Panc1 (cell line): ENCODE results near the gene UNC13B. TPM values are rescaled to one million over a fixed set of nuclear protein-coding genes. Genes with fewer than 3 reads are reported as not detected.

Experiments used
- ATAC-seq: fragments of 200-7000 bp; cut with Tn5 transposase; 2 replicates; pipeline ENCODE4 v1.9.1; 2020; ENCODE audit warnings: mild to moderate bottlenecking, moderate library complexity
- BruUV-seq: library from RNA; stranded (reverse); fragments of 400-500 nt; replicated peaks from 2 replicates; lab custom pipeline; 2021; lab: Mats Ljungman, UMichigan
- CTCF ChIA-PET: fragments of 300-600 bp; sonication (Branson Sonifier 250); formaldehyde crosslinking; loops from one replicate; lab custom pipeline; 2022; ENCODE audit warnings: antibody characterized with exemption; lab: Charles Lee
- POLR2A ChIA-PET: fragments of 300-600 bp; sonication (Branson Sonifier 250); formaldehyde crosslinking; loops from one replicate; lab custom pipeline; 2022; ENCODE audit warnings: antibody characterized with exemption; lab: Charles Lee
- DNase-seq: peaks from one replicate; pipeline ENCODE4 v3.0.0-alpha.2; 2010; ENCODE audit warnings: low read depth, low spot score
- H3K27ac ChIP-seq: 2 replicates; pipeline ENCODE4 v1.5.1; 2011; ENCODE audit warnings: mild to moderate bottlenecking, low read length, inconsistent platforms
- H3K27me3 ChIP-seq: fragments of 200-500 bp; sonication (Bioruptor generic); 2 replicates; pipeline ENCODE4 v1.6.0; 2014; ENCODE audit warnings: low read length, inconsistent platforms; ENCODE audit not compliant: control insufficient read depth, insufficient read depth
- H3K36me3 ChIP-seq: fragments of 200-500 bp; sonication (Bioruptor generic); 2 replicates; pipeline ENCODE4 v1.5.1; 2014; ENCODE audit warnings: inconsistent platforms, mild to moderate bottlenecking, low read length, moderate library complexity; ENCODE audit not compliant: control insufficient read depth, insufficient read depth
- H3K4me1 ChIP-seq: 2 replicates; pipeline ENCODE4 v1.5.1; 2011; ENCODE audit warnings: inconsistent platforms, mild to moderate bottlenecking, low read length, moderate library complexity; ENCODE audit not compliant: control insufficient read depth, insufficient read depth
- H3K4me3 ChIP-seq, 2 experiments: 2 replicates each; pipeline ENCODE4 v1.5.1; 2011 to 2012; ENCODE audit warnings: low read depth in 2 of 2, low read length in 2 of 2, mild to moderate bottlenecking in 2 of 2, inconsistent platforms in 1 of 2, moderate library complexity in 1 of 2
- H3K9me3 ChIP-seq: fragments of 200-500 bp; sonication (Bioruptor generic); 2 replicates; pipeline ENCODE4 v1.5.1; 2014; ENCODE audit warnings: low read depth, mild to moderate bottlenecking, inconsistent platforms, low read length, moderate library complexity; ENCODE audit not compliant: control insufficient read depth, insufficient read depth
- POLR2AphosphoS5 ChIP-seq: IDR thresholded peaks from 2 replicates; pipeline ENCODE4 v1.6.1; 2012; ENCODE audit warnings: mild to moderate bottlenecking, low read depth, low read length, moderate library complexity
- SIN3A ChIP-seq: IDR thresholded peaks from 2 replicates; pipeline ENCODE4 v1.6.1; 2012; ENCODE audit warnings: low read depth, mild to moderate bottlenecking, low read length, moderate library complexity, borderline replicate concordance; ENCODE audit not compliant: insufficient read depth
- TCF7L2 ChIP-seq: IDR thresholded peaks from 2 replicates; pipeline ENCODE4 v1.6.1; 2011; ENCODE audit warnings: mild to moderate bottlenecking, low read depth, low read length, inconsistent platforms
- in situ Hi-C: cut with HindIII; loops from 2 replicates; pipeline ENCODE4 v1.10.0; 2016; ENCODE audit warnings: low sequenced_read_pairs, low pct_unique_long_range_greater_than_20kb
- intact Hi-C: fragments of 100-400 bp; cut with micrococcal nuclease; formaldehyde crosslinking; loops from one replicate; pipeline ENCODE4 v1.10.0; 2022; ENCODE audit not compliant: unreplicated experiment
- total RNA-seq: library from RNA; stranded (reverse); gene quantifications from one replicate; pipeline ENCODE4 v1.2.1, GENCODE V29; 2021; ENCODE audit not compliant: unreplicated experiment
- TF ChIP-seq, protein P1 (sequence below), 2 experiments: IDR thresholded peaks; 2 replicates each; pipeline ENCODE4 v1.6.1; 2011 to 2012; ENCODE audit warnings: low read depth in 2 of 2, control low read depth in 1 of 2, low read length in 1 of 2, mild to moderate bottlenecking in 1 of 2, moderate library complexity in 1 of 2; ENCODE audit not compliant: insufficient read depth in 1 of 2
- TF ChIP-seq, protein P2 (sequence below): fragments of 450-650 bp; IDR thresholded peaks from 2 replicates; pipeline ENCODE4 v1.5.1; 2017; ENCODE audit warnings: mild to moderate bottlenecking

Gene UNC13B
- total RNA-seq, 1 experiment from 2014 or later: 35.2 TPM

DNA sequence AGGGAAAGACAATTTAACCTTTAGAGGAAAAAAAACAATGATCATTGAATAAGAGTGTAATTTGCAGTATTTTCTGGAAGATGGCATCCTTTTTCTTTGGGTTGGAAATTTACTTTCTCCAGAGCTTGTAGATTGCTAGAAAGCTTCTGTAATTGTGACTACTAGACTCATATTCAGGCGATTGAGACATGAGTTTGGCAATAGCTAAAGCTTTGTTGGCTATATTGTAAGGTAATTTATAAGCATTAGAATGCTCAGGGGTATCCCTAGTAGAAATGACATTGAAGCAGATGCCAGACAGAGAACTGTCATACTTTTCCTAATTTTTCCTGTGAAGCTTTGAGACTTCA, 115.3 kb downstream of the UNC13B start:
- Histone ChIP-seq H3K27ac (no peak overlapping the region), H3K9me3 (no peaks in the 10 kb centered on the region), H3K36me3 (no peaks in the 10 kb centered on the region), H3K27me3 (no peaks in the 10 kb centered on the region), H3K4me3 (no peak overlapping the region), H3K4me1 (no peaks in the 10 kb centered on the region)
- ATAC-seq (no peak), DNase-seq (no peak)
- intact Hi-C loops: no loop called here
- in situ Hi-C loops: no loop called here
- TF ChIP-seq, protein P1, sequence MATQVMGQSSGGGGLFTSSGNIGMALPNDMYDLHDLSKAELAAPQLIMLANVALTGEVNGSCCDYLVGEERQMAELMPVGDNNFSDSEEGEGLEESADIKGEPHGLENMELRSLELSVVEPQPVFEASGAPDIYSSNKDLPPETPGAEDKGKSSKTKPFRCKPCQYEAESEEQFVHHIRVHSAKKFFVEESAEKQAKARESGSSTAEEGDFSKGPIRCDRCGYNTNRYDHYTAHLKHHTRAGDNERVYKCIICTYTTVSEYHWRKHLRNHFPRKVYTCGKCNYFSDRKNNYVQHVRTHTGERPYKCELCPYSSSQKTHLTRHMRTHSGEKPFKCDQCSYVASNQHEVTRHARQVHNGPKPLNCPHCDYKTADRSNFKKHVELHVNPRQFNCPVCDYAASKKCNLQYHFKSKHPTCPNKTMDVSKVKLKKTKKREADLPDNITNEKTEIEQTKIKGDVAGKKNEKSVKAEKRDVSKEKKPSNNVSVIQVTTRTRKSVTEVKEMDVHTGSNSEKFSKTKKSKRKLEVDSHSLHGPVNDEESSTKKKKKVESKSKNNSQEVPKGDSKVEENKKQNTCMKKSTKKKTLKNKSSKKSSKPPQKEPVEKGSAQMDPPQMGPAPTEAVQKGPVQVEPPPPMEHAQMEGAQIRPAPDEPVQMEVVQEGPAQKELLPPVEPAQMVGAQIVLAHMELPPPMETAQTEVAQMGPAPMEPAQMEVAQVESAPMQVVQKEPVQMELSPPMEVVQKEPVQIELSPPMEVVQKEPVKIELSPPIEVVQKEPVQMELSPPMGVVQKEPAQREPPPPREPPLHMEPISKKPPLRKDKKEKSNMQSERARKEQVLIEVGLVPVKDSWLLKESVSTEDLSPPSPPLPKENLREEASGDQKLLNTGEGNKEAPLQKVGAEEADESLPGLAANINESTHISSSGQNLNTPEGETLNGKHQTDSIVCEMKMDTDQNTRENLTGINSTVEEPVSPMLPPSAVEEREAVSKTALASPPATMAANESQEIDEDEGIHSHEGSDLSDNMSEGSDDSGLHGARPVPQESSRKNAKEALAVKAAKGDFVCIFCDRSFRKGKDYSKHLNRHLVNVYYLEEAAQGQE (IDR thresholded peaks at IDR 0.05; ENCODE audit: insufficient read depth in 1 of 2, low read depth in 2 of 2, low read length in 1 of 2): no peak
- BruUV-seq: no TSS peak
- ChIA-PET POLR2A (no interaction called here), CTCF (no interaction called here)

DNA sequence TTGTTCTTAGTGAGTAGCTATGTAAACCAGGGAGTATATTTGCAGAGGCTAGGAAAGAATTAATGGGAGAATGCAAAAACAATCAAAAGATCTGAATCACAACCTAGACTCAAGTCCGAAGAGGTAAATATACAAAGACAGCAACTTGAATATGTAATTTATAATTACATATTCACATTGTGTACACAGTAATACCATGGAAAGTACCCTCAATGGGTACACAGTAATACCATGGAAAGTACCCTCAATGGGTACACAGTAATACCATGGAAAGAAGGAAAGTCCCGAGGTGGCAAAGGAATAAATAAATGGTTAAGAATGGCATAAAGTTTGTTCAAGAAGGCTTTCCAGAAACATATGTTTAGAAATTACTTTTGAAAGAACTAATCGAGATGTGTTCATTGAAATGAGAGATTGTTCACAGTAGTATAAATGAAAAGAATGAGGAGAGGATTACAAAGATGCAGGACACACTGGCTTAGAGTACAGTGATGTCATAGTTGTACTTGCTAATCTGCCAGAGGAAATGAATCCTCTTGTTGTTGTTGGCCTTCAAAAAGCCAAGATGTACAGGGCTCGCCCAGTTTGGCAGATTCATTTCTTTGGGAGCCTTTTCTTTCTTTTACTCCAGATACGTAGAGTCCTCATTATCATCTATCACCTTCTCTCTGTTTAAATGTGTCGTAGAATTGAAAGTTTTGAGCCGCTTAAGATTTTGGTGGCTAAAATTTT, 116.0 kb downstream of the UNC13B start:
- BruUV-seq: no TSS peak
- H3K4me3 ChIP-seq: no peak overlapping the region
- intact Hi-C loops (no loop called here), in situ Hi-C loops (no loop called here)
- H3K27ac ChIP-seq: no peak overlapping the region
- TF ChIP-seq POLR2AphosphoS5 (no peak), TCF7L2 (no peak), SIN3A (no peak)
- TF ChIP-seq, protein P1 (IDR thresholded peaks at IDR 0.05; ENCODE audit: insufficient read depth in 1 of 2, low read depth in 2 of 2, low read length in 1 of 2): no peak
- TF ChIP-seq, protein P2, sequence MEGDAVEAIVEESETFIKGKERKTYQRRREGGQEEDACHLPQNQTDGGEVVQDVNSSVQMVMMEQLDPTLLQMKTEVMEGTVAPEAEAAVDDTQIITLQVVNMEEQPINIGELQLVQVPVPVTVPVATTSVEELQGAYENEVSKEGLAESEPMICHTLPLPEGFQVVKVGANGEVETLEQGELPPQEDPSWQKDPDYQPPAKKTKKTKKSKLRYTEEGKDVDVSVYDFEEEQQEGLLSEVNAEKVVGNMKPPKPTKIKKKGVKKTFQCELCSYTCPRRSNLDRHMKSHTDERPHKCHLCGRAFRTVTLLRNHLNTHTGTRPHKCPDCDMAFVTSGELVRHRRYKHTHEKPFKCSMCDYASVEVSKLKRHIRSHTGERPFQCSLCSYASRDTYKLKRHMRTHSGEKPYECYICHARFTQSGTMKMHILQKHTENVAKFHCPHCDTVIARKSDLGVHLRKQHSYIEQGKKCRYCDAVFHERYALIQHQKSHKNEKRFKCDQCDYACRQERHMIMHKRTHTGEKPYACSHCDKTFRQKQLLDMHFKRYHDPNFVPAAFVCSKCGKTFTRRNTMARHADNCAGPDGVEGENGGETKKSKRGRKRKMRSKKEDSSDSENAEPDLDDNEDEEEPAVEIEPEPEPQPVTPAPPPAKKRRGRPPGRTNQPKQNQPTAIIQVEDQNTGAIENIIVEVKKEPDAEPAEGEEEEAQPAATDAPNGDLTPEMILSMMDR: no peak
- CTCF ChIA-PET: no interaction called here
- no peaks in the 10 kb centered on the region for H3K36me3 ChIP-seq
- no peaks in the 10 kb centered on the region for H3K4me1 ChIP-seq
- no peaks in the 10 kb centered on the region for H3K9me3 ChIP-seq
- ATAC-seq (peak; percentile 72), DNase-seq (no peak)
- POLR2A ChIA-PET: no interaction called here
- H3K27me3 ChIP-seq: no peaks in the 10 kb centered on the region
